Right atrium auricular region (tissue), 2 donors: ENCODE results near the gene TMPRSS3. TPM values are rescaled to one million over a fixed set of nuclear protein-coding genes. Genes with fewer than 3 reads are reported as not detected.

Experiments
- DNase-seq: peaks from one replicate; pipeline ENCODE4 v3.0.0-alpha.2; 2019; ENCODE audit warnings: low spot score
- H3K27ac ChIP-seq, 2 donors: fragments of 200-600 bp; sonication (generic); 1 replicate in 1 of 2; 2 replicates in 1 of 2; pipeline ENCODE4 v1.5.1; 2016 to 2019
- H3K27me3 ChIP-seq, 2 donors: fragments of 200-600 bp; sonication (generic); one replicate each; pipeline versions ENCODE4 v1.5.1 to v1.6.0; 2017 to 2019
- H3K36me3 ChIP-seq: fragments of 200-600 bp; sonication (generic); one replicate; pipeline ENCODE4 v1.5.1; 2016
- H3K4me1 ChIP-seq, 2 donors: fragments of 200-600 bp; sonication (generic); one replicate each; pipeline versions ENCODE4 v1.5.1 to v1.6.0; 2017 to 2019
- H3K4me3 ChIP-seq, 2 donors: fragments of 200-600 bp; sonication (generic); 1 replicate in 1 of 2; 2 replicates in 1 of 2; pipeline ENCODE4 v1.5.1; 2017 to 2019; ENCODE audit warnings: mild to moderate bottlenecking in 1 of 2, moderate library complexity in 1 of 2
- H3K9me3 ChIP-seq, 2 donors: fragments of 200-600 bp; sonication (generic); one replicate each; pipeline ENCODE4 v1.5.1; 2019
- CTCF ChIP-seq, 2 donors: fragments of 200-600 bp; sonication (generic); IDR thresholded peaks; one replicate each; pipeline ENCODE4 v1.5.1; 2019; ENCODE audit warnings: antibody characterized with exemption in 2 of 2
- total RNA-seq, 2 donors: library from RNA; depleted of rRNA; stranded (reverse); fragments of >200 nt; gene quantifications; one replicate each; pipeline ENCODE4 v1.1.0, GENCODE V29; 2016

The TMPRSS3 gene
- total RNA-seq, 2 donors from 2014 or later = 1.1 to 2.4 TPM

- H3K27me3 ChIP-seq = no peaks in the 10 kb centered on the region
- no peak overlapping the region for H3K4me3 ChIP-seq
- no peak for DNase-seq
- H3K9me3 ChIP-seq = no peaks in the 10 kb centered on the region
- H3K27ac ChIP-seq = no peak overlapping the region
- no peaks in the 10 kb centered on the region for H3K36me3 ChIP-seq
- no peaks in the 10 kb centered on the region for H3K4me1 ChIP-seq
- TF ChIP-seq CTCF (IDR thresholded peaks at IDR 0.05) = no peak
Observed at GRCh38 chr21:42401154-42401553, 5.3 kb upstream of the TMPRSS3 start.

DNA sequence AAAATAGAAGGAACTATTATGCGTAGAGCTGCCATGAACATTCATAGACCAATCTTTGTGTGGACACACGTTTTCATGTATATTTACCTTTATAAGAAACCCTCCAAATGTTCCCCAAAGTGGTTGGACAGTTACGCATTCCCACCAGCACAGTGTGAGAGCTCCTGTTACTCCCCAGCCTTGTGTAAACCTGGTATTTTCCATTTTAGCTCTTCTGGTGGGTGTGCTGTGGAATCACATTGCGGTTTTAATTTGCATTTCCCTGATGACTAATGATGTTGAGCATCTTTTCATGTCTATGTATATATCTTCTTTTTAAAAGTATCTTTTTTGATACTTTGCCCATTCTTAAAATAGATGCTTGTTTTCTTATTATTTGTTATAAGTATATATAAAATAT, 4.7 kb upstream of the TMPRSS3 start:
- no peaks in the 10 kb centered on the region for H3K27me3 ChIP-seq
- no peak overlapping the region for H3K27ac ChIP-seq
- no peak for TF ChIP-seq CTCF (IDR thresholded peaks at IDR 0.05)
- no peak for DNase-seq
- no peaks in the 10 kb centered on the region for H3K36me3 ChIP-seq
- H3K9me3 ChIP-seq = no peaks in the 10 kb centered on the region
- no peaks in the 10 kb centered on the region for H3K4me1 ChIP-seq
- H3K4me3 ChIP-seq = no peak overlapping the region

DNA sequence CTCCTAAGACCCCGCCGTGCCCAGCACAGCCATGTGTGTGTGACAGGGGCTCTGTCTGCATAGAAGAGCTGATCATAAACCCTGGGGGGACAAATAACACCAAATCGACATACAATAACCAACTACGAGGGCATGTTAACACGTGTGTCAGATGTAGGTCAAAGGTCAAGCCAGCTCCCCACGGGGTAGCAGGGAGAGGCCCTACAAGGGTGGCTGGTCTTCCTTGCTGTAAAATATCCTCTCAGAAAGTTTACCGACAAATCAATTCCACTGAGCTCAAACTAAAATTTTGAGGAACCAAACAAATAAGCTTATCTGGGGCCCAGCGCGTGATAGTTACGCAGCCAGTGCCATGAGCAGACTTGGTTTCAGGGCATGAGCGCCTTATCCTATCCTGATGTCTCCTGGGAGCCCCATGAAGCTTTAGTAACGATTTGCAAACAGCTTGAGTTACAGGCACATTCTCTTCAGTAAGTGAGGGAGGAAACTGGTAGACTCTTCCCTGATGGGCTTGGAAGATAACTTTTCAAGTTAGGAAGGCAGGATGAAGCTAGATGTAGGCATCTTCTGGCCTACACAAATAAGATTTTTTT, 2.7 kb upstream of the TMPRSS3 start:
- Histone ChIP-seq H3K27ac (no peak overlapping the region), H3K27me3 (no peaks in the 10 kb centered on the region), H3K9me3 (no peaks in the 10 kb centered on the region), H3K4me3 (no peak overlapping the region), H3K36me3 (no peaks in the 10 kb centered on the region), H3K4me1 (no peaks in the 10 kb centered on the region)
- TF ChIP-seq CTCF (IDR thresholded peaks at IDR 0.05) = no peak
- no peak for DNase-seq

DNA sequence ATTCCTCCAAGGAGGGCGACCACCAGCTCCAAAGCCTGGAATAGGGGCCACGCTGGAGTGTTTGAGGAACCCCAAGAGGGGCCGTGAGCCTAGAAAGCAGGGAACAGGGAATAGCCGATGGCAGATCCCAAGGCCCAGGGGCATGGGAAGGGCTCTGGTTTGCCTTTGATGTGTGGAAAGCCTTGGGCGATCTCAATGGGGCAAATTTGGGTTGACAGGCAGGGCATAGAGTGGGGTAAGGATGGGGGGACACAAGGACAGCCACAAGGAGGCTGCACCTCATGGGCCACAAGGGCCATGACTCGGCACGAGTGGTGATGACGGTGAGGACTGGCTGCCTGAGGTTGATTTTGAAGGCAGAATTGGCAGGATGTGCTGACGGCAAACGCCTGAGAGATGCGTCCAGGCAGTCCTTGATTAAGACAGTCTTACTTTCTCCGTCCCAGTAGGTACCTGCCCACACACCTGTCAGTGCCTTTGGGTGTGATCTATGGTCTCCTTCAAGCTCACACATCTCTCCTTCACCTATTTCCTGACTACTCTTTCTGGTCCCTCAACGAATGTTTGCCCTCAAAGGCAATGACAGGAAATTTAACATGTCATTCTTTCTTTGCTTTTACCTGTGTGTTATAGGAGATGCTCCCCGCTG, 2.0 kb upstream of the TMPRSS3 start:
- no peaks in the 10 kb centered on the region for H3K27me3 ChIP-seq
- H3K36me3 ChIP-seq = no peaks in the 10 kb centered on the region
- H3K4me1 ChIP-seq = no peaks in the 10 kb centered on the region
- H3K9me3 ChIP-seq = no peaks in the 10 kb centered on the region
- no peak for TF ChIP-seq CTCF (IDR thresholded peaks at IDR 0.05)
- DNase-seq = no peak
- no peak overlapping the region for H3K4me3 ChIP-seq
- no peak overlapping the region for H3K27ac ChIP-seq

DNA sequence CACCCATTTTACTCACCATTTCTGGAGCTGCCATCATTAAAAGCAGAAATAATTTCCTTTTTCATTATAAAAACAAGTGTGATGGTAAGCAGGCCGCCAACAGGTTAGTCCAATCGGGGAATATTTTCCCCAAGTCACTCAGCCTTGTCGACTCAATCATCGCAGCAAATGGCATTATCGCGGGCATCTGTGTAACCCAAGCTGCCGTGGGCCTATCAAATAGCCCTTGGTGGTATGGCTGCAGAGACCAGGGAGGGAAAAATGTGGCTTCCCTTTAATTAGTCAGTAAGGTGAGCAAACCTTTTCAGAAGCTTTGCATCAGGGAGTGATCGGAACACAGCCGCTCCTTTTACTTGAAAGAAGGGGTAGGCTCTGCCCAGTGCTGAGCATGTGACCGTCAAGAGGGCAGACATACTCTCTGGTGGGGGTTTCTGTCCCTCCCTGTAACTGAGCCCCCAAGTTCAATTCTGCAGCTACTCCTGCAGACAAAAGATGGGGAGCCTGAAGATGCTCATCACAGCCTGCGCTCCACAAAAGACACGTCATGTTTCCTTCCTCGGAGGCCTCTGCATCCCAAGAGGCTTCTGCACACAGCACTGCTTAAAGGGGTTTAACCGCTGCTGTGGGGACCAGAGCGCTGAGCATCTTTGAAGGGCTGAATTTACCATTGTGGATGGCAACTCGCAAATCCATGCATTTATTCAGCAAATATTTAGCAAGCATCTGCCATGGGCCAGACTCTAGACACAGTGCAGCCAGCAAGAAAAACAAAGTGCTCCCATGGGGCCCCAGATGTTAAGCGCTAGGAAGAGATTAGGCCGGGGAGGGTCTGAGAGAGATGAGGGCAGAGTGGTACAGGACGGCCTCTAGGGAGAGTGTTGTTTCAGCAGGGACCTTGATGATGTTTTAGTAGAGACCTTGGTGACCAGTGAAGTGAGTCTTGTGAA, 1.2 kb upstream of the TMPRSS3 start:
- TF ChIP-seq CTCF (IDR thresholded peaks at IDR 0.05) = no peak
- Histone ChIP-seq H3K9me3 (no peaks in the 10 kb centered on the region), H3K36me3 (no peaks in the 10 kb centered on the region), H3K4me1 (no peaks in the 10 kb centered on the region), H3K27me3 (no peaks in the 10 kb centered on the region), H3K4me3 (no peak overlapping the region), H3K27ac (no peak overlapping the region)
- DNase-seq = no peak
